ENCODE data around the gene FBXW5. TPM values are rescaled to one million over a fixed set of nuclear protein-coding genes. Genes with fewer than 3 reads are reported as not detected.
A peak's percentile ranks its signal among the peaks of the same experiment; 100 is the strongest.

The FBXW5 gene
- total RNA-seq, 2 donors from 2014 or later, result 199 to 304 TPM

GRCh38 chr9:136963751-136964150 is 19.2 kb upstream of the FBXW5 start:
- TF ChIP-seq POLR2AphosphoS5 (IDR thresholded peaks at IDR 0.05), result no peak
- TF ChIP-seq POLR2A (IDR thresholded peaks at IDR 0.05), result no peak
- TF ChIP-seq CTCF (IDR thresholded peaks at IDR 0.05), result no peak

GRCh38 chr9:136963341-136963740 is 18.8 kb upstream of the FBXW5 start:
- 89% methylated on average over 15 of the region's 15 CpGs for WGBS
- H3K27me3 ChIP-seq (replicated peaks; ENCODE audit: insufficient read depth), result no peaks in the 10 kb centered on the region
- intact Hi-C loops (cut with DNase I), result no loop called here
- no peak for DNase-seq (ENCODE audit: low spot score)
- H3K4me3 ChIP-seq, result no peak overlapping the region
- TF ChIP-seq POLR2AphosphoS5 (IDR thresholded peaks at IDR 0.05), result no peak
- TF ChIP-seq POLR2A (IDR thresholded peaks at IDR 0.05), result no peak
- no peak for TF ChIP-seq CTCF (IDR thresholded peaks at IDR 0.05)
- peaks cover 9% of the 10 kb centered on the region for H3K4me1 ChIP-seq (replicated peaks)
- H3K36me3 ChIP-seq, result no peaks in the 10 kb centered on the region
- no peaks in the 10 kb centered on the region for H3K9me3 ChIP-seq
- no peak overlapping the region for H3K27ac ChIP-seq

More at GRCh38 chr9:136963751-136964150, 19.2 kb upstream of the FBXW5 start:
- no peaks in the 10 kb centered on the region for H3K27me3 ChIP-seq (replicated peaks; ENCODE audit: insufficient read depth)
- H3K27ac ChIP-seq, result no peak overlapping the region
- H3K4me1 ChIP-seq (replicated peaks), result peaks cover 9% of the 10 kb centered on the region
- WGBS, result 93% methylated on average over 12 of the region's 12 CpGs
- intact Hi-C loops (cut with DNase I), result no loop called here
- H3K9me3 ChIP-seq, result no peaks in the 10 kb centered on the region
- no peak for DNase-seq (ENCODE audit: low spot score)
- no peak overlapping the region for H3K4me3 ChIP-seq
- no peaks in the 10 kb centered on the region for H3K36me3 ChIP-seq

- DNase-seq (ENCODE audit: low spot score), result no peak
- WGBS, result 91% methylated on average over 11 of the region's 11 CpGs
- Histone ChIP-seq H3K27ac (no peak overlapping the region), H3K4me3 (no peak overlapping the region), H3K4me1 (replicated peaks) (peaks cover 9% of the 10 kb centered on the region), H3K9me3 (no peaks in the 10 kb centered on the region), H3K36me3 (no peaks in the 10 kb centered on the region), H3K27me3 (replicated peaks; ENCODE audit: insufficient read depth) (no peaks in the 10 kb centered on the region)
- TF ChIP-seq POLR2AphosphoS5 (IDR thresholded peaks at IDR 0.05) (no peak), POLR2A (IDR thresholded peaks at IDR 0.05) (no peak), CTCF (IDR thresholded peaks at IDR 0.05) (no peak)
- intact Hi-C loops (cut with DNase I), result no loop called here
Measured at GRCh38 chr9:136962701-136963248, 18.2 kb upstream of the FBXW5 start.

- Histone ChIP-seq H3K27me3 (replicated peaks; ENCODE audit: insufficient read depth) (no peaks in the 10 kb centered on the region), H3K36me3 (no peaks in the 10 kb centered on the region), H3K4me1 (replicated peaks) (peaks cover 9% of the 10 kb centered on the region), H3K27ac (peak overlapping the region in 1 of 2 donors; percentile 62), H3K9me3 (no peaks in the 10 kb centered on the region), H3K4me3 (no peak overlapping the region)
- intact Hi-C loops (cut with DNase I), result no loop called here
- DNase-seq (ENCODE audit: low spot score), result no peak
- TF ChIP-seq CTCF (IDR thresholded peaks at IDR 0.05), result no peak
- TF ChIP-seq POLR2A (IDR thresholded peaks at IDR 0.05), result no peak
- no peak for TF ChIP-seq POLR2AphosphoS5 (IDR thresholded peaks at IDR 0.05)
- WGBS, result 97% methylated on average over 9 of the region's 9 CpGs
Measured at GRCh38 chr9:136962163-136962562, 17.6 kb upstream of the FBXW5 start.

Data from prostate gland (tissue), 2 donors.